Upper lobe of left lung (tissue), 4 donors: ENCODE measurements around the gene DNA2.

Experiments used
- POLR2A ChIP-seq, 4 donors: fragments of 450-650 bp; IDR thresholded peaks; one replicate each; pipeline ENCODE4 v1.5.1; 2016 to 2017; ENCODE audit warnings: antibody characterized with exemption in 4 of 4, mild to moderate bottlenecking in 2 of 4
- POLR2AphosphoS5 ChIP-seq, 2 donors: sonication (generic); formaldehyde crosslinking; IDR thresholded peaks; one replicate each; pipeline ENCODE4 v1.5.1; 2017; ENCODE audit warnings: antibody characterized with exemption in 2 of 2
- TF ChIP-seq, protein P1 (sequence below), 6 experiments: fragments of 450-650 bp in 4 of 6; fragments of 200-600 bp in 2 of 6; sonication (generic) in 2 of 6; IDR thresholded peaks; one replicate each; pipeline ENCODE4 v1.5.1; 2016 to 2019; ENCODE audit warnings: antibody characterized with exemption in 6 of 6

DNA sequence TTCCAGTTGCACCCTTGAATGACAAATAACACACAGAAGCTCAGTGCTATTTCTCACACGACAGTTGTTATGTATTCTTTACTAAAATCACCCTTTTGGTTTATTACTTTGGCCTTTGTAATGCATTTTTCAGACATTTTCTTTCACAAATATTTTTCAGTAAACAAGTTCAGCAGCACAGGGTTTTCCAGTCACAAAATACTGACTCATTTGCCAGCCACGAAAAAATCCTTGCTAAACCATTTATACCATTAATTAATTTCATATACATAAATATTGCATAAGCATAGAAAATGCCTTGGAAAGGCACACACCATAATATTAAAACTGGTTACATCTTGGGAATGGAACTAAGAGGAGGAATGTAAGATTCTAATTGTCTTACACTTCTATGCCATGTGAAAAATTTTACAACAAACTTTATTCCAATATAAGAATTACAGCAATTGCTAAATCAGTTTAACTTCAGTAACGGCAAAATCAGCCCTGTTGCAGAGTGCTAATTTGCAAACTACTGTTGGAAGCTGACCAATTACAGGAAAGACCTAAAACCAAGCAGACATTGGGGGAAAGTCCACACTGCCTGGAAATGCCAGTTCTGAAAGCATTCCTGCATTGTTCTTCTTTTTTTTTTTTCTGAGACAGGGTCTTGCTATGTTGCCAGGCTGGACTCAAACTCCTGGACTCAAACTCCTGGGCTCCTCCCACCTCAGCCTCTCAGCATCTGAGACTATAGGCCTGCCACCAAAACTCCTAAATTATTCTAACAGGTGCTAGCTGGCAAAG, 107.5 kb downstream of the DNA2 start:
- TF ChIP-seq POLR2AphosphoS5 (IDR thresholded peaks at IDR 0.05): no peak
- TF ChIP-seq, protein P1, sequence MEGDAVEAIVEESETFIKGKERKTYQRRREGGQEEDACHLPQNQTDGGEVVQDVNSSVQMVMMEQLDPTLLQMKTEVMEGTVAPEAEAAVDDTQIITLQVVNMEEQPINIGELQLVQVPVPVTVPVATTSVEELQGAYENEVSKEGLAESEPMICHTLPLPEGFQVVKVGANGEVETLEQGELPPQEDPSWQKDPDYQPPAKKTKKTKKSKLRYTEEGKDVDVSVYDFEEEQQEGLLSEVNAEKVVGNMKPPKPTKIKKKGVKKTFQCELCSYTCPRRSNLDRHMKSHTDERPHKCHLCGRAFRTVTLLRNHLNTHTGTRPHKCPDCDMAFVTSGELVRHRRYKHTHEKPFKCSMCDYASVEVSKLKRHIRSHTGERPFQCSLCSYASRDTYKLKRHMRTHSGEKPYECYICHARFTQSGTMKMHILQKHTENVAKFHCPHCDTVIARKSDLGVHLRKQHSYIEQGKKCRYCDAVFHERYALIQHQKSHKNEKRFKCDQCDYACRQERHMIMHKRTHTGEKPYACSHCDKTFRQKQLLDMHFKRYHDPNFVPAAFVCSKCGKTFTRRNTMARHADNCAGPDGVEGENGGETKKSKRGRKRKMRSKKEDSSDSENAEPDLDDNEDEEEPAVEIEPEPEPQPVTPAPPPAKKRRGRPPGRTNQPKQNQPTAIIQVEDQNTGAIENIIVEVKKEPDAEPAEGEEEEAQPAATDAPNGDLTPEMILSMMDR (IDR thresholded peaks at IDR 0.05): no peak
- TF ChIP-seq POLR2A (IDR thresholded peaks at IDR 0.05): no peak
